GM19035 (cell line): ENCODE data around the gene DTNA.
"Not testable (repeated sequence)": the region's sequence is repeated elsewhere in the genome, so short reads cannot be mapped to it uniquely, and the experiment has no call there.

Experiments used
- ATAC-seq: cut with Tn5 transposase; IDR thresholded peaks from one replicate; pipeline ENCODE4 v1.9.1; 2021; ENCODE audit not compliant: unreplicated experiment

The DTNA gene

DNA sequence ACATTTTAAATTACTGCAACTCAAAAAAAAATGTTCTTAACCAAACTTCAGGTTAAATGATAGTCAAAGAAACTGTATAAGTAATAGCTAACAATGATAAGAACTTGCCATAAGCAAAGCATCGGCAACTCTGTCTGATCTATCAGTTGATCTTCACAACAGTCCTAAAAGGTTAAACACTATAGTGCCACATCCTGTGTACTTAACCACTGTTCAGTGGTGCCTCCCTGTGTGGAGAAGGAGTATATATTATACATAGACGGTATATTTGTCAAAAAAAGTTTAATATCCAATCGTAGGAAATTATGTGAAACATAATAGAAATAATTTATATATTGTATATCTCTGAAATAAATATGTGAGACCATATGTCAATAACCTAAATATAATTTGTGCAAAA lies 13.0 kb downstream of the DTNA start:
- ATAC-seq: no peak

GRCh38 chr18:34725737-34726136 lies 15.6 kb downstream of the DTNA start:
- not testable (repeated sequence) for ATAC-seq

- ATAC-seq: no peak
These were observed 16.3 kb downstream of the DTNA start for GRCh38 chr18:34726286-34727004.

- peak; percentile 77 for ATAC-seq
These were observed 19.2 kb downstream of the DTNA start for GRCh38 chr18:34729264-34729663.

- ATAC-seq: no peak
These were observed 19.8 kb downstream of the DTNA start for GRCh38 chr18:34729740-34730355.

GRCh38 chr18:34730774-34731173 lies 20.7 kb downstream of the DTNA start:
- ATAC-seq: no peak

GRCh38 chr18:34734056-34734455 lies 24.0 kb downstream of the DTNA start:
- no peak for ATAC-seq

GRCh38 chr18:34734526-34734925 lies 24.4 kb downstream of the DTNA start:
- not testable (repeated sequence) for ATAC-seq

DNA sequence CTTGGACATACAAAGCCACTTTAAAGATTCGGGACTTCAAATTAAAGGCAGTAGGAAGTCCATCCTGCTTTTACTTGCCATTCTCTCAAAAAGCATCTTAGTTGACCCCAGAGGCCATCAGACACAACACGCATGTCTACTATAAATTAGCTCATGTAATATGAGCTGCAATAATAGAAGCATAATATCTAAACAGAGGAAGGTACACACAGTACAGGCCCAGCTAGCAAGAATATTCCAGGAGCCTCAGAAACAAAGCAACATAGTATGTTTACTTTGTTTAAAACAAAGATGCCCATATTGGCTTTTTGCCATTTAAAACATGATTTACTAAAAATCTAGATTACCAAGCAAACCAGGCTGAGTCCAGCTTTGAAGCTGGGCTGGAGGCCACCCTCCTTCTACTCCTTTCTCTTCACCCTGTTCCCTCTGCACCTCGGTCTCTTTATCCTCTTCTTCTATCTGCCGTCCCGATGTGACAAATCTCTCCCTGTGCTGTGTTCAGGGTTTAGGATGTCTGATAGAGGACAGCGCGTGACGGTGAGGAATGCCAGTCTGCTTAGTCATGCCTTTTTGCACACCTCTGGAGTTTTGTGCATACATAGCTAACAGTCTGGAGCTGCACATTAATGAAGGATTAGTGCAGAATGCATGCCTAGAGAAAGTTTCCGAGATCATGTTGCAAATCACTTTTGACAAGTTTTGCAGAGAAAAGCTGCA lies 28.2 kb downstream of the DTNA start:
- no peak for ATAC-seq

- no peak for ATAC-seq
These were observed 30.0 kb downstream of the DTNA start for GRCh38 chr18:34740101-34740500.

- ATAC-seq: no peak
These were observed 30.6 kb downstream of the DTNA start for GRCh38 chr18:34740724-34741123.

DNA sequence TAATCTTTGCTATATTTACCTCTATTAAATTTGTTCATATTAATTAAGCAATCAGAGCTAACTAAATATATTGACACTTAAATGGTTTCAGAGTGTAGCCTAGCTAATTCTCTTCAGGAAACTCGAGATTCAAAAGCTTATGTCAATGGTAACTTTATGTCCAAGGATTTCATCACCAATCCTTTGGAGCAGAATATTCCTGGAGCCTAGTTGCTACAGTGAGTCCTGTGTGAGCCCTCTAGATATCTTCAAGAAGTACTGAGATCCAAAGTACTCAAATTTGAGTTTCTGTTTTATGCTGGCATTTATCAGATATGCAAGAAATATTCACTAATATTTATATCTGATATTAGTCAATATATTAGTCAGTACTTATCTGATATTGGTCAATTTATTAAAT lies 31.3 kb downstream of the DTNA start:
- ATAC-seq: no peak

- ATAC-seq: no peak
These were observed 32.8 kb downstream of the DTNA start for GRCh38 chr18:34742891-34743341.

GRCh38 chr18:34744569-34744968 lies 34.5 kb downstream of the DTNA start:
- no peak for ATAC-seq

DNA sequence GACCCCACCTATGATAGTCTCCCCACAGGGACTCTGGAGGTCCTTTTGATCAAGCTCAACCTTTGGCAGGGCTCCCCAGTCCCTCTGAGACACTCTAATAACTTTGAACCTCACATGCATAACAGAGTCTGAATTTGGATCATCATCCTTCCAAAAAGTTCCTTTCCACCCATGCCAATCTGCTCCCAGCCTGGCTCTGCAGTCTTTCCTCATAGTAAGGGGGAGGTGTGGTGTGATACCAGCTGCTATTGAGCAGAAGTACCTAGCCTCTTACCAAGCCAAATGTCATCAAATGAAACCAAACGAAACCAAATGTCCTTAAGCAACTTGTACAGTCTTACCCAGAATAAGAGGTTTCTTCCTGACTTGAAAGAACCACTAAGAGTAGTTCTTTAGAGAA lies 36.5 kb downstream of the DTNA start:
- no peak for ATAC-seq

- ATAC-seq: no peak
These were observed 39.6 kb downstream of the DTNA start for GRCh38 chr18:34749721-34750120.

GRCh38 chr18:34752056-34752455 lies 42.0 kb downstream of the DTNA start:
- ATAC-seq: no peak

DNA sequence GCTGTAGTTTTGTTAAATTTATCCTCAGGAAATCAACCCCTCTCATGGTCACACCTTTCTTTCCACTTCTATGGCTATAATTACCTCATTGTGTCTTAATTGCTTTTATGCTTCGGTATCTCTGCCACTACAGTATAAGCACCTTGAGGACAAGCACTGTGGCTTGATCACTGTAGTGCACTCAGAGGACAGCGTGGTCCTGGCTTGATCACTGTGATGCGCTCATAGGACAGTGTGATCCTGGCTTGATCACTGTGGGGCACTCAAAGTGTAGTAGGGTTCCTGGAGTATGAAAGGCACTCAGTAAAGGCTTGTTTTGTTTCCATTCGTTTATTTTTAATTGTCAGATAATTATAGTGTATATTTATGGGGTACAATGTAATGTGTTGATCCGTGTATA lies 44.2 kb downstream of the DTNA start:
- no peak for ATAC-seq

DNA sequence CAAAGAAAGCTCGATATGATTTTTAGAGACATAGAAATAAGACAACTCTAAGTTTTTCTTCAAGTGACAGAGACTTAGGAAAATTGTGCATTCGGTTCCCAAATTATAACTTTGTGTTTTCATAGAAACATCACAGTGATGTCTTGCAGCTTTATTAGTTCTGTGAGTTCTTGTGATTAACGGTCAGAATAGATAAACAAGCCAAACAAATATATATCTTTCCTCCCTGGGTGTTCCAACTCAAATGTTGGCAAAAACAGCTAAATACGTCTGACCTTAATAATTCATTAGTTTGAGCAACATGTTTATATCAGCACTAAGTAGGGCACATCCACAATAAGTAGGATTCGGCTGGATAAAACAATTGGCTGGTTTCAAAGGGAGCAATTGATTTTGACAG lies 47.6 kb downstream of the DTNA start:
- ATAC-seq: no peak

- ATAC-seq: no peak
These were observed 48.4 kb downstream of the DTNA start for GRCh38 chr18:34758378-34758948.

DNA sequence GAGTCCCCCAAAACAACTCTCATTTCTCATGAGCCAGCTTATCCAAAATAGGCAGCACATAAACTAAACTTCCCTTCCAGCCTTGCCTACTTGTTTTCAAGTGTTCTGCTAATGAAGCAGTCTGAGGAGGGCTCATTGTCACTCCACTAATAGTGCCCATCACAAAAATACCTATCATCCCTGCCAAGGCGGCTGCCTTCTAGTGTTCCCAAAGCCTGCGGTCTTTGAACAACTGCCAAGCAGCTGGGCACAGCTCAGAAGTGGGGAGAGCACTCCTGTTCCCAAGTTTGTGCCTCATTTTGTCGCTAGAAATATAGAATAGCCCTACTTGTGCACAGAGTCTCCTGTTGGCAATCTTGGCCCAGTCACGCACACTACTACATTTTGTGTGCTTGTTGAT lies 50.3 kb downstream of the DTNA start:
- no peak for ATAC-seq

DNA sequence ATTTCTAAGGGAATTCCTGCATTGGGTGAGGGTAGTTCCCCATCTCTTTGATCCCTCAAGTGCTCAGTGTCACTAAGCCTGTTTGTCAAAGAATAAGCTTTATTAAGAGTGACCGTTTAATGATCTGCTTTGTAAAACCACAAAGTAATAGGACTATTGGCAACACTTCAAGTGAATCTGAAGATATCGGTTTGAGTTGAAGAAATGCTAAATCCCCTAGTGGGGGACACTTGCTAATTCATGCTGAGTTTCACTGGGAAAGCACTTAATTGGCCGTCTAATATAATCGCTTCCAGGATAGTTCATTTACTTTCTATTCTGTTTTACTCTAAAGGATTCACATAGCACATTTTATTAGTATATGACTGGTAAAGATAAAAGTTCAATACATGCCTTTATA lies 54.4 kb downstream of the DTNA start:
- no peak for ATAC-seq
